Cardiac septum (tissue), 1 donor: Measurements from ENCODE around the gene GJB3. TPM values are rescaled to one million over a fixed set of nuclear protein-coding genes. Genes with fewer than 3 reads are reported as not detected.

Source experiments
- DNase-seq: peaks from one replicate; pipeline ENCODE4 v3.0.0-alpha.2; 2020; ENCODE audit warnings: low spot score
- intact Hi-C: fragments of 100-400 bp; cut with DNase I; formaldehyde crosslinking; loops from one replicate; pipeline ENCODE4 v1.14.0; 2022
- total RNA-seq: library from RNA; stranded (reverse); fragmentation: NEBNext Ultra II Directional; extraction: Animal tissue kit (Norgen Biotek cat#: 25700); gene quantifications from one replicate; pipeline ENCODE4 v1.2.1, GENCODE V29; 2021
- donor health status: DM: no; HTN: no; CAD: no.

GJB3 gene
- total RNA-seq, 1 donor from 2014 or later, result not detected

GRCh38 chr1:34781844-34782391, 904 bp downstream of the GJB3 start:
- DNase-seq, result peak; percentile 41

GRCh38 chr1:34784751-34785221, 3.8 kb downstream of the GJB3 start:
- DNase-seq, result peak; percentile 69
- intact Hi-C loops, result loop anchor here (5.0 kb wide), 1 partner anchor 203 kb away; the partner anchor contains the start of gene TMEM35B

More at GRCh38 chr1:34781844-34782391, 904 bp downstream of the GJB3 start:
- intact Hi-C loops, result no loop called here

GRCh38 chr1:34785231-34785874, 4.3 kb downstream of the GJB3 start:
- DNase-seq, result no peak
- intact Hi-C loops, result loop anchor here (5.0 kb wide), 1 partner anchor 202 kb away; the partner anchor contains the start of gene TMEM35B

GRCh38 chr1:34785875-34786470, 5.0 kb downstream of the GJB3 start:
- DNase-seq, result no peak
- intact Hi-C loops, result loop anchor here (1.0 to 5.0 kb wide), 2 partner anchors 66 to 201 kb away; partner anchors contain the start of gene TMEM35B

- no peak for DNase-seq
- intact Hi-C loops, result loop anchor here (1.0 to 5.0 kb wide), 2 partner anchors 66 to 201 kb away; partner anchors contain the start of gene TMEM35B
Observed at GRCh38 chr1:34786521-34787325, 5.7 kb downstream of the GJB3 start.

- intact Hi-C loops, result loop anchor here (5.0 kb wide), 1 partner anchor 200 kb away; the partner anchor contains the start of gene TMEM35B
- no peak for DNase-seq
Observed at GRCh38 chr1:34787461-34788420, 6.7 kb downstream of the GJB3 start.

- intact Hi-C loops, result no loop called here
- no peak for DNase-seq
Observed at GRCh38 chr1:34790985-34791384, 10.0 kb downstream of the GJB3 start.

- no peak for DNase-seq
- intact Hi-C loops, result no loop called here
Observed at GRCh38 chr1:34792424-34792823, 11.4 kb downstream of the GJB3 start.

- no peak for DNase-seq
- intact Hi-C loops, result no loop called here
Observed at GRCh38 chr1:34792868-34793727, 12.1 kb downstream of the GJB3 start, which contains the start of gene GJA4. GJA4 (plus strand) TSS chr1:34792999; CDS start chr1:34794214, 1,215 bp downstream.

GRCh38 chr1:34794001-34794789, 13.2 kb downstream of the GJB3 start:
- DNase-seq, result no peak
- intact Hi-C loops, result no loop called here

- intact Hi-C loops, result no loop called here
- DNase-seq, result no peak
Observed at GRCh38 chr1:34794790-34795180, 13.8 kb downstream of the GJB3 start.

- intact Hi-C loops, result no loop called here
- no peak for DNase-seq
Observed at GRCh38 chr1:34795916-34796315, 14.9 kb downstream of the GJB3 start.

GRCh38 chr1:34796990-34797389, 16.0 kb downstream of the GJB3 start:
- intact Hi-C loops, result no loop called here
- DNase-seq, result no peak

GRCh38 chr1:34800214-34800613, 19.2 kb downstream of the GJB3 start:
- no peak for DNase-seq
- intact Hi-C loops, result no loop called here

GRCh38 chr1:34803770-34804169, 22.8 kb downstream of the GJB3 start:
- intact Hi-C loops, result no loop called here

GRCh38 chr1:34806396-34806795, 25.4 kb downstream of the GJB3 start:
- intact Hi-C loops, result no loop called here
- DNase-seq, result no peak

More at GRCh38 chr1:34803770-34804169, 22.8 kb downstream of the GJB3 start:
- no peak for DNase-seq
